ENCODE results near the gene SH3RF2.
A peak's percentile ranks its signal among the peaks of the same experiment; 100 is the strongest.
"Not testable (repeated sequence)": the region's sequence is repeated elsewhere in the genome, so short reads cannot be mapped to it uniquely, and the experiment has no call there.

The SH3RF2 gene, protein sequence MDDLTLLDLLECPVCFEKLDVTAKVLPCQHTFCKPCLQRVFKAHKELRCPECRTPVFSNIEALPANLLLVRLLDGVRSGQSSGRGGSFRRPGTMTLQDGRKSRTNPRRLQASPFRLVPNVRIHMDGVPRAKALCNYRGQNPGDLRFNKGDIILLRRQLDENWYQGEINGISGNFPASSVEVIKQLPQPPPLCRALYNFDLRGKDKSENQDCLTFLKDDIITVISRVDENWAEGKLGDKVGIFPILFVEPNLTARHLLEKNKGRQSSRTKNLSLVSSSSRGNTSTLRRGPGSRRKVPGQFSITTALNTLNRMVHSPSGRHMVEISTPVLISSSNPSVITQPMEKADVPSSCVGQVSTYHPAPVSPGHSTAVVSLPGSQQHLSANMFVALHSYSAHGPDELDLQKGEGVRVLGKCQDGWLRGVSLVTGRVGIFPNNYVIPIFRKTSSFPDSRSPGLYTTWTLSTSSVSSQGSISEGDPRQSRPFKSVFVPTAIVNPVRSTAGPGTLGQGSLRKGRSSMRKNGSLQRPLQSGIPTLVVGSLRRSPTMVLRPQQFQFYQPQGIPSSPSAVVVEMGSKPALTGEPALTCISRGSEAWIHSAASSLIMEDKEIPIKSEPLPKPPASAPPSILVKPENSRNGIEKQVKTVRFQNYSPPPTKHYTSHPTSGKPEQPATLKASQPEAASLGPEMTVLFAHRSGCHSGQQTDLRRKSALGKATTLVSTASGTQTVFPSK

DNA sequence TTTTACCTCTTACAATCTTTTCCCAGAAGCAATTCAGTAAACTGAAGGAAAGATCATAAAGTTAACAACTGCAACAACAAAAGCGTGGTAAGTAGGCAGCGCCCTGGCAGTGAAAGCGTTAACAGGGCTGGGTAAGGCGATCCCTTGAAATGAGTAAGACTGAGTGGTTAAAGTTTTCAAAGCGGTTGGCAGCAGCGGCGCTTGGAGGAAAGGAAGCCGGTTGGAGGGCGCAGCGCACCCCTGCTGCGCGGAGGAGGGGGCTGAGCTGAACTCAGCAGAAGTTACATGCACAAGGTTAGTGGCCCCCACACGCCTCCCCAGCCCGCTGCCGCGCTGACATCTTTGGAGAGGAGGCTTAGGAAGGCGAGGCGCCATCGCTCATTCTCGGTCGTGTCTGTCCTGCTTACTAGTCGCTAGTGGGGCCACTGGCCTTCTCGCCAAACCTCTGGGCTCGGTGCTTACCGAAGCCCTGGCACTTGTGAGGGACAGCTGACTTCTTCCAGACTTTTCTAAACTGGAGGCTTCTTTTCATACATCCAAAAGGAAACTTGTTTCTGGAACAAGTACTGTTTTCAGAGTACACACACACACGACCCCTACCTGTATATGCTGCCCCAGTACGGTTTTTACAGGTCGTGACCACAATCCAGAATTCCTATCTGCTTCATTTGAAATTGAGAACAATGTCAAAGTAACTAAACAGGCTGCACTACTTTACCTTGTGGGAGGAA lies at the start of gene SH3RF2:
Gene SH3RF2 (plus strand): TSS at position 178 of the 731 bp plus-strand sequence. CDS start 1,351 bp downstream, outside the sequence.
- peak; percentile 90 for DNase-seq (ENCODE audit: low spot score)

DNA sequence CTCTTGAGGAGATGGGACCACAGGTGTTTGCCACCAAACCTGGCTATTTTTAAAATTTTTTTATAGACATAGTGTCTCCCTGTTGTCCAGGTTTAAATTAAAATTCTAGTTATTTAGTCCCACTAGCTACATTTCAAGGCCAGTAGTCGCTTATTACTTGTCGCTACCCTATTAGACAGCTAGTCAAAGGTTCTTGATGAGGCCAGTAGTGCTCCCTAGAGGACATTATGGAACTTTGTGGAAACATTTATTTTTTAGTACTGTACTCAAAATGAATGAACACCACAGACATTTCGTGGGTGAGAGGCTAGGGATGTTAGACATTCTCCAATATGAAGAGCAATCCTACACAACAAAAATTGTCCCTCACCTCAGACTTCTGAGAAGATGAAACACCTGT lies 49.2 kb upstream of the SH3RF2 start:
- DNase-seq (ENCODE audit: low spot score) = no peak

DNA sequence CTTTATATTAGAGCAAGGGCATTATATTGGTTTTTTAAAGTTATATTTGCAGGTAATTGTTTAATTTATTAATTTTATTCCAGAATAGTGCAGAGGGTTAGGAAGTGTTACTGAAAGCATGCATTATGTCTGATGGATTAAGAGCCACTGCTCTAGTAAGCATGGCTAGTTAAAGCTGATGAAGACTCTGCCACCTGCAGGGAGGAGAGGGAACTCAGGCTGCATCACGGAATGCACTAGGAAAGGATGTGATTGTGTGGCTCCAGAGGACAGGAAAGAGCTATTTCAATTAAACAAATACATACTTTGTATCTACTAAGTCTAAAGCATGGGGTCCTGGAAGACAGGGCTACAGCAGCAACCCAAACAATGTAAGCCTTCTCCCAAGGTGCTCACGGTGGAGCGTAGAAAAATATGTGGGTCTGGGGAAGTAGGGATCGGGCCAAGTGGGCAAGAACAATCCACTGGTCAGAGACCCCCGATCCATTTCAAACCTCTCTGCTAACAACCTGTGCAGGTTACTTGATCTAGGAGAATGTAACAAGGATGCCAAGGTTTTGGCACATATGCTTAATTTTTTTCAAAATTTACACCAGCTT lies 48.3 kb upstream of the SH3RF2 start:
- peak; percentile 63 for DNase-seq (ENCODE audit: low spot score)

DNA sequence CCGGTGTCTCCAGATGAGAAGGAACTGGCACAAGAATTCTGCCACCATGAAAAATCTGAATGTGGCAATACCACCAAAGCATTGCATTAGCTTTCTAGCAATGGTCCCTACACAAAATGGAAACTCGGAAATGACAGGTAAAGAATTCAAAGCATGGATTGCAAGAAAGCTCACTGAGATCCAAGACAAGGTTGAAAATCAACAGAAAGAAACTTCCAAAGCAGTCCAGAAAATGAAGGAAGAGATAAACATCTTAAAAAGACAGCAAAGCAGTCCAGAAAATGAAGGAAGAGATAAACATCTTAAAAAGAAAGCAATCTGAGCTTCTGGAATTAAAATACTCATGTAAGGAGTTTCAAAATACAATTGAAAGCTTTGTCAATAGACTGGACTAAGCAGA lies 46.8 kb upstream of the SH3RF2 start:
- DNase-seq (ENCODE audit: low spot score) = no peak

DNA sequence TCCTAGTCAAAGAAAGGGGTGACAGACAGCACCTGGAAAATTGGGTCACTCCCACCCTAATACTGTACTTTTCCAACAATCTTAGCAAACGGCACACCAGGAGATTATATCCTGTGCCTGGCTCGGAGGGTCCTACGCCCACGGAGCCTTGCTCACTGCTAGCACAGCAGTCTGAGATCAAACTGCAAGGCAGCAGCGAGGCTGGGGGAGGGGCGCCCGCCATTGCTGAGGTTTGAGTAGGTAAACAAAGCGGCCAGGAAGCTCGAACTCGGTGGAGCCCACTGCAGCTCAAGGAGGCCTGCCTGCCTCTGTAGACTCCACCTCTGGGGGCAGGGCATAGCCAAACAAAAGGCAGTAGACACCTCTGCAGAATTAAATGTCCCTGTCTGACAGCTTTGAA lies 45.0 kb upstream of the SH3RF2 start:
- not testable (repeated sequence) for DNase-seq (ENCODE audit: low spot score)

DNA sequence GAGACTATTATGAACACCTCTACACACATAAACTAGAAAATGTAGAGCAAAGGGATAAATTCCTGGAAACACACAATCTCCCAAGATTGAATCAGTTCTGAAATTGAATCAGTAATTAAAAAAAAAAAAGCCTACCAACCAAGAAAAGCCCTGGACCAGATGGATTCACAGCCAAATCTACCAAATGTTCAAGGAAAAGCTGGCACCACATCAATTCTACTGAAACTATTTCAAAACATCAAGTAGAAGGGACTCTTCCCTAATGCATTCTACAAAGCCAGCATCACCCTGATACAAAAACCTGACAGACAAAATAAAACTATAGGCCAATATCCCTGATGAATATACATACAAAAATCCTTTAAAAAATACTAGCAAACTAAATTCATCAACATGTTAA lies 38.2 kb upstream of the SH3RF2 start:
- DNase-seq (ENCODE audit: low spot score) = no peak

DNA sequence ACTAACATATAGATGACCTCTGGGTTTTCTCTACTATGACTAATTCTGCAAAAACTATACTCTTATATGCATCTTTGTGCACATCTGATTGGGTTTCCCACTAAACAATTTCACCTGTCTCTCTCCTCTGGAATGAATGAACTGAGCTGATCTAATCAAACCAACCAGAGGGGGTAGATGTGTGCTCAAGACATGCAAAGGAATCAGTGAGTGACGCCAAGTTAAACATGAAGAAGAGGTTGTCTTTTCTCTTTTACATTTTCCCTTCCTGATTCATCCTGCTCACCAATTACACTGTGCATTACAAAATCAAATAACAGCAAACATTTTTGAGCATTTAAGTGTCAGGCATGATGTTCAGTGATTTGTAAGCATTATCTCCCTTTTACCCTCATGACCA lies 34.0 kb upstream of the SH3RF2 start:
- no peak for DNase-seq (ENCODE audit: low spot score)

DNA sequence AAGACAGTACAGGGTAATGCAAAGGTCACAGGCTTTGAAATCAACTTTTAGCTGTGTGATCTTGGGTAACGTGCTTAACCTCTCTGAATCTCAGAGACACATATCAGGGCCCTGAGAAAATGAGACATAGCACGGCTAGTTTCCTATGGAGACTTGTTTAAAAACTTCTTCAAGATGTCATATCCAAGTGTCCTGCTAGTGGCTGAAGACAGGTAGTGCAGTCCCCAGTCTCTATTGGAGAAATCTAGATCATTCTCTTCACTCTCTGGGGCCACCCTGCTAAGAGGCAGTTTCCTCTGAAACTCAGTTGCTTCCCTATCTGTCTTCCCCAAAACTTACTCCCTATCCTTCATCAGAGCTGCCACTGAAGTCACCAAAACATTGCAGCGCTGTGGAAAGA lies 33.3 kb upstream of the SH3RF2 start:
- no peak for DNase-seq (ENCODE audit: low spot score)

DNA sequence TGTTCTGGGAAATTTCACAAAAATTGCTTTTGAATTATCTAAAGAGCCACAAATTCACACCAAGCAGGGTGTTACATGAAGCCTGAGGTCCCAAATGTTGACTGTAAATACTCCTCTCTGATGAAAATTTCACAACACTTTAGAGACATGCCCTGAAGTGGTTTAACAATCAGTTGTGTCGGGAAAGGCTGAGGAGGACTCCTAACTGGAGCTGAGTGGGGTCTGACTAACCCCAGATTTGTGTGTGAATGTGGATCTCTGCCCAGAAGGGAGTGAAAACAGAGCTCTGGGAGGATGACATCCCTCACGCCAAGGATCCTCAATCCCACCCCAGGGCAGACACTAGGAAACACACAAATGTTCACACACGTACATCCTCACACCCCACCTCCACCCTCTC lies 32.5 kb upstream of the SH3RF2 start:
- no peak for DNase-seq (ENCODE audit: low spot score)

DNA sequence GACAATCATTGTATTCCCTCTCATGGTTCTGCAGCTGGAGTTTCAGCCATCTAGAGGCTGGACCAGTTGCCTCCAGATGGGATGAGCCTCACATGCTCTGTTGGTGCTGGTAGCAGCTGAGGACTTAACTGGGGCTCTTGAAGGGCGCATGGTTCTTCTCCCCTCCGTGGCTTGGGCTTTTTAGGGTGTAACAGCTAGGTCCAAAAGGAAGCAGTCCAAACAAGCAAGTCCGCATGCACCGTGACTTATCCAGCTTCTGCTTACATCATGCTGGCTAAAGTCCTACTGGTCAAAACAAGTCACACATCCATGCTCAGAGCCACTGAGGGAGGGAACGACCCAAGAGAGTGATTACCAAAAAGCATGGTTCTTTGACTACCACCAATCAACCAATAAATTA lies 31.6 kb upstream of the SH3RF2 start:
- DNase-seq (ENCODE audit: low spot score) = no peak

DNA sequence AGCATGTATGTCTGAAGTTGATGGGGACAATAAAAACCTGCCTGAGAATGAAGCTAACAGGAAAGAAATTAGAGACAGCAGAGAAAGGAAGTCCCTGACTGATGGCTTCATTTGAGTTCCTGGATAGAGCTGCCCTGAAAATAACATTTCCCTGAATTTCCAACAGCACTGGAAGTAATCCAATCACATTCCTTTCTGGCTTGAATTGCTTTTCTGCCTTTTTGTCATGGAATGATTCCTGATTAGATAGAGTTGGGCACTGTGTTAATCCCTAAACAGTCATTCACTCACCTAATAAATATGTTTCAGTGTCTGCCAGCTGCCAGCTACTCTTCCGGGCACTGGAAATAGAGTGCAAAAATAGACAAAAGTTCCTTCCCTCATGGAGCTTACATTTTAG lies 30.0 kb upstream of the SH3RF2 start:
- DNase-seq (ENCODE audit: low spot score) = no peak

DNA sequence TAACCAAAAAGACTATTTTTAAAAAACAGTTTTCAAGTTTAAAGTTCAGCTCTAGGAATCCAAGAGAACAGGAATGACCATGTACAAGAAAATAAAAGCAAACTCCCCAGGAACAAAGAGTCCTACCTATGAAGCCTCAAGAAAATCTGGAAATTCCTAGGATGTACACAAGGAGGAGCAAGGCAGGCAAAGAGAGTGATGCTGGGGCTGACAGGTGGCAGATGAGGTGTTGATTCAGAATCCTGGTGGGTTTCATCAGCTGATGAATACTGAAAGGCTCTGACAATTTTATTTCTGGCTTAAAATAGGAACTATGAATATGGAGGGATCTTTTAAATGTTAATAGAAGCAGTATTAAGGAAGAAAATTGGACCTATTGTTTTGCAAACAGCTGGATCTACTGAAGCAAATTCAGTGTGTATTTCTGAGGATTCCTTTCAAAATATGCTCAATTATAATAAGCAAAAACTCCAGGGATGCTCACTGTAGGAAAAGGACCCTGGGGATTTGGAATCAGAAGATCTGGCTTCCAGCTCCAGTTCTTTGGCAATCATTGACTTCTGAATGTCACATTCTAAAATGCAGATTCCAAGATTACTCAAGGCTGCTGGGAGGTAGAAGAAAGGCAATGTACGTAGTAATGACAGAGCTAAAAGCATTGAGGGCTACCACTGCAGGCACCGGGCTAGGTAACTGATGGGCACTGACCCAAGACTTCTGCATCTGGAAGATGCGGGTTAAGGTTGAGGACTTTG lies 28.0 kb upstream of the SH3RF2 start:
- peak; percentile 15 for DNase-seq (ENCODE audit: low spot score)

DNA sequence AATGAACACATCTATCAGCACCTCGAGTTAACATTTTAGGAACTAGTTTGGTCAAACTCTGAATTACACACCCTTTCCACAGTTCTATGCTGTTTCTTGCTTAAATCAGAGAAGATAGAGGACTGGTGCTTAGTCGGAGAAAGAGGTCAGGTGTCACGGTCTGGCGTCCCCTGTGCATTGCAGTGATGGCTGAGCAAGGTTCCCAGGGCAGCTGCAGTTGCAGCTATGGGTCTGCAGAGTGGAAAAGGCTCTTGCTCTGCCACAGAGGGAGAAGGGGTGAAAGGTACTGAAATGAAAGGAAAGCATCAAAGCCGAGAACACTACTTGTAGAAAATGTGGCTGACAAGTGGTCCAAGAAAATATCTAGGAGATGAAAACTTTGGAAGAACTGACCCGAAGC lies 25.2 kb upstream of the SH3RF2 start:
- DNase-seq (ENCODE audit: low spot score) = no peak

DNA sequence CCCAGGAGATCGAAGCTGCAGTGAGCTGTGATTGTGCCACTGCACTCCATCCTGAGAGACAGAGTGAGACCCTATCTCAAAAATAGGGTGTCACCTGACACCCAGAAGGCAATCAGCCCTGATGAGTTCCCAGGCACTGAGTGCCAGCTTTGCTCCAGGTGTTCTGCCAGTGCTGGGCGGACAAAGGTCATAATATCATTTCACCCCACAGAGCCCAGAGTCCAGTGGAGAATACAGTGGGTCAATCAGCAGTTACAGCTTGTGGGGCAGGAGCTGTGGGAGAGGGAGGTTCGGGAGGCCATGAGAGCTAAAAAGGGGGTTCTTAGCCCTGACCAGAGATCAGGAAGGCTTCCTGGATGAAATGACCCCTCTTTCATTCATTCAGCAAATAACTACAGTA lies 24.4 kb upstream of the SH3RF2 start:
- no peak for DNase-seq (ENCODE audit: low spot score)

DNA sequence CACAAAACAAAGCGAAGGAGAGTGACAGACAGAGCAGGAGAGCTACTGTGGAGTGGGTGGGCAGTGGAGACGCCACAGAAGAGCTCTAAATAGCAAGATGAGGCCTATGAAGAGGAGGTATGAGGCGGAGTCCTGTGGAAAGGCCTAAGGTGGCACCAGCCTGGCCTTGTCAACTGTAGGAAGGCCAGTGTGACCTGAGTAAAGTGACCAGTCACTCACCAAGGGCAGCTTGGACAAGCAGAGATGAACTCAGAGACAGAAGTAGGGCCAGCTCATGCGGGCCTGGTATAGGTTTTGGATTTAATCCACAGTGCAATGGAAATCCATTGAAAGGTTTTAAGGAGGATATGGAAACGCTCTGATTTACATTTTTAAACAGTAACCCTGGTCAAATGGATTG lies 23.8 kb upstream of the SH3RF2 start:
- DNase-seq (ENCODE audit: low spot score) = no peak

DNA sequence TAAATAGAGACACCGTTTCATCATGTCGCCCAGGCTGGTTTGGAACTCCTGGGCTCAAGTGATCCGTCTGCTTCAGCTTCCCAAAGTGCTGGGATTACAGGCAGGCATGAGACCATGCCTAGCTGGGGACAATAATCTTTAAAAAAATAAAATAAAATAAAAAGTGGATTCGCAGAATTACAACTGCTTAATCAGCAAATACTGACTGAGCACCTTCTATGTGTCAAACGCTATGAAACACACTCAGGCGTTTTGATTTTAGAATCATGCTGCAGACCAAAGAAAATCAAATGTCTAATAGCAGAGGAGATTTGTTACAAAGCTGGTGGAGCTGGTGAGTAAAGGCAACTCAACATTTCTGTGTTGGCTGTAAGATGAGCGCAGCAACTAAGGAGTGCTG lies 22.7 kb upstream of the SH3RF2 start:
- no peak for DNase-seq (ENCODE audit: low spot score)

DNA sequence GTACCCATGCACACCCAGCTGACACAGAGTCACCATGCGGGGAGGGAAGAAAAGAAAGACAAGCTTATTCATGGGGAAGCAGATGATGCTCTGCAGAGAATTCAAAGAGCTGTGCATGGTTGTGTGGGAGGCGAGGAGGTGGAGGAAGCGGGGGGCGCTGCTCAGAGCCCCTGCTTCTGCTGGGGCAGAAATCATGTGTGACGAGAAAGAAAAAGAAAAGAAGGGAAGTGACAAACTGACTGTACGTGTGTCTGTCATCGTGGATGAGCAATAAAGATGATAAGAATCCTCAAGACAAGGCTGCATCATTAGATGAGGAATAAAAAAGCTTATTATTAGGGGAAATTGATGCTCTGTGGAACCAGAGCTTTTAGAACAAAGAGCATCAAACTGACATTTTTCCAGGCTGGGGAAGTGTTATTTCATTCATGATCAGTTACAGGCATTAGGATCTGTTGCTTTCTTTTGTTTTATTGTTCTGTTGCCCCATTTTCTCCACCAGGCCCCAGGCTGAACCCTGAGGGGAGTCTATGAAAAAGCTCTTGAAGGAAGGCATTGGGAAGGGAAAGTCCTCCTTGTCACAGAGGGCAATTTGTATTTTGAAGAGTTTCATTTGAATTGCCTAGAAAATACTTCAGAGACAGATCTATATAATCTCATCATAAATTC lies 20.3 kb upstream of the SH3RF2 start:
- DNase-seq (ENCODE audit: low spot score) = no peak

DNA sequence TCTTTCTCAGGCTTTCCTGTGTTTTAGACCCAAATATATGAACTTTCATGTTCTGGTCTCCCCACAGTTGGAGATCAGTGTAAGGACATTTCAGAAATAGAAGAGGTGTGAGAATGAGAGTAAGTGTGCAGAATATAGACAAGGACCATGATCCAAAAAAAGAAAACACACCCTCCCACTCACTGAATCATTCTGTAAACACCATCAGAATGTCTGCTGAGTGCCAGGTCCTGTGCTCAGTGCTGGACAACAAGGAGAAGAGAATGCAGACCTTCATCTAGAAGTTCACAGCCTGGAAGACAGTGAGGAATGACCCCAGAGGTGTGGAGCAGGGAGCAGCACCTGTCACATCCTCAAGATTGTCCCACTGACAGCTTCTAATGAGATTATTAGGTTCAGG lies 19.1 kb upstream of the SH3RF2 start:
- no peak for DNase-seq (ENCODE audit: low spot score)

DNA sequence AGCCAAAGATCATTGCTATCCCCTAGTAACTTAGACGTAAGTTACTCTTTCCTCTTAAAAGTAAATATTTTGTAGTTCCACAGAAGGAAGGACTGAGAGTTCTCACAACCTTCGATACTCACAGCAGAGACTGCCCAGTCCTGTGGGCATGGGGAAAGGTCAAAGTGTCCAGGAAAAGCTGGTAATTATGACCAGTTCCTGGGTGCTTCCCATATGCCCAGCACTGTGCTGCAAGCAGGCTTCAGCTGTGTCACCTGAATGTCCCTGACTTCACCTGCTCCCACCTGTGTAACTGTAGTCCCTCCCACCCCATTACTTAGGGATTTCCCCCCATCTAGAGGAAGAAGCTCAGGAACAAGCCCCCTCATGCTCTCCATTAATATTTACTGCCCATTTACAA lies 18.0 kb upstream of the SH3RF2 start:
- DNase-seq (ENCODE audit: low spot score) = no peak

DNA sequence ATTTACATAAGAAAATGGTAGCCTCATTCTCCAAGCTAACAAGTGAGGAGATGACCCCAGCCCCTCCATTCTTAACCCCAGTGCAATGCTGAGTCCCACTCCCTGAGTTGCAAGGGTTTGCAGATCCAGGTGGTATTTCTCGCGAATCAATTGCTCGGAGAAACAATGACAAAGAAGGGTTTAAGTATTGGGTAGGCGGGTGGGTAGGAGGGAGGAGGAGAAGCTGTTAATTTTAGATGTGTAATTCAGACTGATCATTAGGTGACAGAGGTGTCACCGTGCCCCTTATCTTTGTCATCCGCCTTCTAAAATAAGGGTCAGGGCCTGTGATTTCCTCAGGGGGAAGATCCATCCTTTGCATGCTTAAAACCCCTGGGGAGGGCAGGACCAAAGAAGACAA lies 17.0 kb upstream of the SH3RF2 start:
- no peak for DNase-seq (ENCODE audit: low spot score)

DNA sequence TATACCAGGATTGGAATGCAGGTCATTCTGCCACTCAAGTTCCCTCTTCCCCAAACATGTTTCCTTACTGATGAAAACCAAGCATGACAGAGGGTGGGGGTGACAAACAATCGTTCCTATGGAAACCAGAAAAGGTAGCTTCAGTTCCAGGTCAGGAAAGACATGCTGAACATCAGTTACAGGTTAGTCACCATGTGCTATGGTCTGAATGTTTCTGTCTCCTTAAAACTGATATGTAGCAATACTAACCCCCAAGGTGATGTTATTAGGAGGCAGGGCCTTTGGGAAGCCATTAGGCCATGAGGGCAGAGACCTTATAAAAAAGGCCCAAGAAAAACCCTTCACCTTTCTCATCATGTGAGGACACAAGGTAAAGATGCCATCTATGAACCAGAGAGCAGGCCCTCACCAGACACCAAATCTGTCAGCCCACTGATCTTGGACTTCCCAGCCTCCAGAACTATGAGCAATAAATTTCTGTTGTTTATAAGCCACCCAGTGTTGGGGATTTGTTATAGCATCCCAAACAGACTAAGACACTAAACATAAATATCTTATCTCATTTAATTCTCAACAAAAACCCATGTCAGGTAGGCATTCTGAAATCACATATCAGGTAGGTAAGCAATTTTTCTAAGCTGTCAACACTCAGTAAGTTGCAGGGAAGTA lies 15.7 kb upstream of the SH3RF2 start:
- DNase-seq (ENCODE audit: low spot score) = peak; percentile 36

All from kidney tubule cell (primary cell).